PC-3 (cell line): ENCODE measurements around the gene KLHL2. TPM values are rescaled to one million over a fixed set of nuclear protein-coding genes. Genes with fewer than 3 reads are reported as not detected.

Source experiments
- ATAC-seq: fragments of 200-7000 bp; cut with Tn5 transposase; 2 replicates; pipeline ENCODE4 v1.9.1; 2020; ENCODE audit warnings: mild to moderate bottlenecking, moderate library complexity
- BruUV-seq: library from RNA; stranded (reverse); fragments of 400-500 nt; replicated peaks from 2 replicates; lab custom pipeline; 2021; lab: Mats Ljungman, UMichigan
- CTCF ChIA-PET: fragments of 300-600 bp; sonication (Branson Sonifier 250); formaldehyde crosslinking; loops from one replicate; lab custom pipeline; 2022; ENCODE audit warnings: antibody characterized with exemption; lab: Charles Lee
- POLR2A ChIA-PET: fragments of 300-600 bp; sonication (Branson Sonifier 250); formaldehyde crosslinking; loops from one replicate; lab custom pipeline; 2022; ENCODE audit warnings: antibody characterized with exemption; ENCODE audit not compliant: unreplicated experiment; lab: Charles Lee
- DNase-seq: peaks from one replicate; pipeline ENCODE4 v3.0.0-alpha.2; 2015
- H2AFZ ChIP-seq: fragments of 300-600 bp; sonication (generic); 2 replicates; pipeline ENCODE4 v1.6.0; 2016; ENCODE audit warnings: antibody characterized with exemption, low read length
- H3F3A ChIP-seq: fragments of 300-600 bp; sonication (generic); one replicate; pipeline ENCODE4 v1.6.0; 2017; ENCODE audit warnings: antibody characterized with exemption, low read length, control low read depth, mild to moderate bottlenecking; ENCODE audit not compliant: unreplicated experiment
- H3K27ac ChIP-seq: fragments of 300-600 bp; sonication (generic); 2 replicates; pipeline ENCODE4 v1.5.1; 2016; ENCODE audit warnings: mild to moderate bottlenecking, low read length
- H3K27me3 ChIP-seq: fragments of 300-600 bp; sonication (generic); 2 replicates; pipeline ENCODE4 v1.6.1; 2016; ENCODE audit warnings: low read length, mixed read lengths
- H3K36me3 ChIP-seq: fragments of 300-600 bp; sonication (generic); 2 replicates; pipeline ENCODE4 v1.6.1; 2016; ENCODE audit warnings: low read depth, mixed run types, low read length, mixed read lengths
- H3K4me1 ChIP-seq: fragments of 300-600 bp; sonication (generic); 2 replicates; pipeline ENCODE4 v1.5.1; 2016; ENCODE audit warnings: low read length; ENCODE audit not compliant: insufficient read depth
- H3K4me2 ChIP-seq: fragments of 300-600 bp; sonication (generic); 2 replicates; pipeline ENCODE4 v1.6.0; 2016; ENCODE audit warnings: low read length
- H3K4me3 ChIP-seq: fragments of 300-600 bp; sonication (generic); 2 replicates; pipeline ENCODE4 v1.5.1; 2016; ENCODE audit warnings: mild to moderate bottlenecking, low read length, mixed read lengths
- H3K79me2 ChIP-seq: fragments of 300-600 bp; sonication (generic); 2 replicates; pipeline ENCODE4 v1.6.1; 2017; ENCODE audit warnings: low read length, mixed read lengths
- H3K9ac ChIP-seq: fragments of 300-600 bp; sonication (generic); 2 replicates; pipeline ENCODE4 v1.6.0; 2016; ENCODE audit warnings: mild to moderate bottlenecking, low read length
- H3K9me2 ChIP-seq: fragments of 300-600 bp; sonication (generic); replicated peaks from 2 replicates; pipeline ENCODE4 v1.6.1; 2016; ENCODE audit warnings: mixed run types, low read length, mixed read lengths
- H3K9me3 ChIP-seq: fragments of 300-600 bp; sonication (generic); 2 replicates; pipeline ENCODE4 v1.6.1; 2016; ENCODE audit warnings: low read length, mixed read lengths
- H4K20me1 ChIP-seq: fragments of 300-600 bp; sonication (generic); 2 replicates; pipeline ENCODE4 v1.6.1; 2016; ENCODE audit warnings: low read length, mixed read lengths
- CTCF ChIP-seq: fragments of 300-600 bp; sonication (generic); conservative IDR thresholded peaks from 2 replicates; pipeline ENCODE4 v1.5.1; 2017; ENCODE audit warnings: antibody characterized with exemption, low read depth, mild to moderate bottlenecking, low read length
- EZH2 ChIP-seq: fragments of 300-600 bp; sonication (generic); IDR thresholded peaks from one replicate; pipeline ENCODE4 v1.6.1; 2017; ENCODE audit warnings: antibody characterized with exemption, mild to moderate bottlenecking, low read length; ENCODE audit not compliant: unreplicated experiment
- EZH2phosphoT487 ChIP-seq: fragments of 300-600 bp; sonication (generic); IDR thresholded peaks from 2 replicates; pipeline ENCODE4 v1.6.1; 2018; ENCODE audit warnings: mild to moderate bottlenecking, antibody characterized with exemption, low read length, borderline replicate concordance
- intact Hi-C: fragments of 100-400 bp; cut with micrococcal nuclease; formaldehyde crosslinking; loops from 2 replicates; pipeline ENCODE4 v1.9.0; 2023
- total RNA-seq: library from RNA; depleted of rRNA; stranded (reverse); fragments of >200 nt; gene quantifications from 2 replicates; pipeline ENCODE4 v1.2.3, GENCODE V29; 2014

KLHL2 gene
- total RNA-seq, 1 experiment from 2014 or later: 10.0 TPM

- no peaks in the 10 kb centered on the region for H3K9me2 ChIP-seq
- no peak overlapping the region for H3K27ac ChIP-seq
- H3K9me3 ChIP-seq: no peaks in the 10 kb centered on the region
- no peak overlapping the region for H3K4me2 ChIP-seq
- no peaks in the 10 kb centered on the region for H3F3A ChIP-seq
- no peak for DNase-seq
- ChIA-PET POLR2A (no interaction called here), CTCF (no interaction called here)
- no peak for ATAC-seq
- TF ChIP-seq EZH2phosphoT487: no peak
- TF ChIP-seq CTCF: no peak
- no peak for TF ChIP-seq EZH2
- no peaks in the 10 kb centered on the region for H3K27me3 ChIP-seq
- peaks cover 13% of the 10 kb centered on the region for H3K4me1 ChIP-seq
- H4K20me1 ChIP-seq: no peaks in the 10 kb centered on the region
- BruUV-seq: no TSS peak
- H3K9ac ChIP-seq: no peak overlapping the region
- intact Hi-C loops: loop anchor here (10.0 kb wide), 1 partner anchor 155 kb away; no protein-coding TSS in a partner anchor
- no peaks in the 10 kb centered on the region for H3K79me2 ChIP-seq
- H3K4me3 ChIP-seq: no peak overlapping the region
- H2AFZ ChIP-seq: no peak overlapping the region
- H3K36me3 ChIP-seq: no peaks in the 10 kb centered on the region
These were observed 82.0 kb downstream of the KLHL2 start for GRCh38 chr4:165289423-165289785.

- Histone ChIP-seq H3K27ac (no peak overlapping the region), H3K27me3 (no peaks in the 10 kb centered on the region), H3F3A (no peaks in the 10 kb centered on the region), H3K36me3 (no peaks in the 10 kb centered on the region; the same call in 1 of the 2 replicates), H3K4me2 (no peak overlapping the region), H3K9ac (no peak overlapping the region), H3K4me3 (no peak overlapping the region), H3K79me2 (no peaks in the 10 kb centered on the region), H3K9me2 (no peaks in the 10 kb centered on the region), H3K4me1 (peaks cover 13% of the 10 kb centered on the region), H4K20me1 (no peaks in the 10 kb centered on the region), H3K9me3 (no peaks in the 10 kb centered on the region), H2AFZ (no peak overlapping the region)
- ChIA-PET CTCF (no interaction called here), POLR2A (no interaction called here)
- TF ChIP-seq EZH2 (no peak), CTCF (no peak)
- ATAC-seq (no peak), DNase-seq (no peak)
- intact Hi-C loops: no loop called here
- BruUV-seq: no TSS peak
These were observed 85.7 kb downstream of the KLHL2 start for GRCh38 chr4:165293061-165293460.

- H3K4me1 ChIP-seq: peaks cover 5% of the 10 kb centered on the region
- ChIA-PET POLR2A (no interaction called here), CTCF (no interaction called here)
- no peaks in the 10 kb centered on the region for H4K20me1 ChIP-seq
- H3K27ac ChIP-seq: no peak overlapping the region
- TF ChIP-seq EZH2: no peak
- TF ChIP-seq EZH2phosphoT487: no peak
- no peak for TF ChIP-seq CTCF
- ATAC-seq (no peak), DNase-seq (no peak)
- intact Hi-C loops: no loop called here
- H3K9me2 ChIP-seq: no peaks in the 10 kb centered on the region
- BruUV-seq: no TSS peak
- H3K9ac ChIP-seq: no peak overlapping the region
- H2AFZ ChIP-seq: no peak overlapping the region
- H3K27me3 ChIP-seq: no peaks in the 10 kb centered on the region
- H3F3A ChIP-seq: no peaks in the 10 kb centered on the region
- H3K9me3 ChIP-seq: no peaks in the 10 kb centered on the region
- no peak overlapping the region for H3K4me2 ChIP-seq
- H3K4me3 ChIP-seq: no peak overlapping the region
- no peaks in the 10 kb centered on the region; the same call in 1 of the 2 replicates for H3K36me3 ChIP-seq
- no peaks in the 10 kb centered on the region for H3K79me2 ChIP-seq
These were observed 86.7 kb downstream of the KLHL2 start for GRCh38 chr4:165293927-165294649.
